ENCODE results near the gene CASP5. TPM values are rescaled to one million over a fixed set of nuclear protein-coding genes. Genes with fewer than 3 reads are reported as not detected.

CASP5 gene
- polyA plus RNA-seq, 3 donors, result 2.3 to 6.4 (median 4.4) TPM

- peaks cover 16 to 23% of the 10 kb centered on the region in 2 donors for H3K4me1 ChIP-seq (ENCODE audit: control insufficient read depth in 1 of 2, insufficient read depth in 2 of 2, low read length in 2 of 2)
- peaks cover 0 to 5% of the 10 kb centered on the region in 2 donors for H3K36me3 ChIP-seq (replicated peaks in 1 of 2; ENCODE audit: control insufficient read depth in 1 of 2, insufficient read depth in 2 of 2, low read length in 2 of 2)
- TF ChIP-seq CTCF (IDR thresholded peaks at IDR 0.05), result no peak
- H4K20me1 ChIP-seq (ENCODE audit: insufficient read depth, low read length), result no peaks in the 10 kb centered on the region
- intact Hi-C loops (cut with micrococcal nuclease), result no loop called here
- H3K4me1 Mint-ChIP-seq, result peaks cover 26% of the 10 kb centered on the region
- H3K27me3 ChIP-seq (ENCODE audit: control insufficient read depth in 2 of 2, insufficient read depth in 2 of 2, low read length in 2 of 2), result no peaks in the 10 kb centered on the region
- peaks cover 26% of the 10 kb centered on the region for H3K79me2 ChIP-seq (ENCODE audit: insufficient read depth, low read length)
- H3K4me3 ChIP-seq (replicated peaks in 1 of 3; ENCODE audit: low read depth in 2 of 3, low read length in 3 of 3), result no peak overlapping the region
- H3K27ac ChIP-seq (ENCODE audit: low read depth in 1 of 2, low read length in 2 of 2), result no peak overlapping the region
- peaks cover 9 to 27% (median 17%) of the 10 kb centered on the region in 7 donors for H3K9me3 Mint-ChIP-seq
- H3K9me3 ChIP-seq (replicated peaks in 1 of 2; ENCODE audit: control insufficient read depth in 1 of 2, insufficient read depth in 1 of 2, low read length in 2 of 2), result peaks cover 16% of the 10 kb centered on the region in 2 donors
- no peak overlapping the region for H3K4me2 ChIP-seq (replicated peaks; ENCODE audit: extremely low read depth, low read length, poor library complexity, severe bottlenecking)
- H3K27ac Mint-ChIP-seq, result no peak overlapping the region
- peaks cover 7 to 10% of the 10 kb centered on the region in 2 donors for H3K36me3 Mint-ChIP-seq
- no peak overlapping the region for H3K4me3 Mint-ChIP-seq
- DNase-seq, result no peak
- no peak overlapping the region for H2AFZ ChIP-seq (ENCODE audit: insufficient read depth, low read depth, low read length, poor library complexity, severe bottlenecking)
- no peak overlapping the region for H3K9ac ChIP-seq (ENCODE audit: insufficient read depth, low read length, poor library complexity, severe bottlenecking)
- peaks cover 0 to 2% (median 0%) of the 10 kb centered on the region in 3 donors for H3K27me3 Mint-ChIP-seq (ENCODE audit: low read depth in 3 of 3)
These were observed 52.2 kb downstream of the CASP5 start for GRCh38 chr11:104970756-104971155.

- Histone ChIP-seq H3K27ac (ENCODE audit: low read depth in 1 of 2, low read length in 2 of 2) (peak overlapping the region; percentile 21 to 96), H4K20me1 (ENCODE audit: insufficient read depth, low read length) (no peaks in the 10 kb centered on the region), H3K36me3 (replicated peaks in 1 of 2; ENCODE audit: control insufficient read depth in 1 of 2, insufficient read depth in 2 of 2, low read length in 2 of 2) (peaks cover 0 to 21% of the 10 kb centered on the region in 2 donors), H3K4me3 (replicated peaks in 1 of 3; ENCODE audit: low read depth in 2 of 3, low read length in 3 of 3) (peak overlapping the region; percentile 77 to 99 (median 78)), H3K79me2 (ENCODE audit: insufficient read depth, low read length) (peaks cover 43% of the 10 kb centered on the region), H3K4me1 (ENCODE audit: control insufficient read depth in 1 of 2, insufficient read depth in 2 of 2, low read length in 2 of 2) (peaks cover 20 to 31% of the 10 kb centered on the region in 2 donors), H2AFZ (ENCODE audit: insufficient read depth, low read depth, low read length, poor library complexity, severe bottlenecking) (peak overlapping the region; percentile 56), H3K4me2 (replicated peaks; ENCODE audit: extremely low read depth, low read length, poor library complexity, severe bottlenecking) (peak overlapping the region; percentile 84), H3K27me3 (ENCODE audit: control insufficient read depth in 2 of 2, insufficient read depth in 2 of 2, low read length in 2 of 2) (no peaks in the 10 kb centered on the region), H3K9me3 (replicated peaks in 1 of 2; ENCODE audit: control insufficient read depth in 1 of 2, insufficient read depth in 1 of 2, low read length in 2 of 2) (peaks cover 13 to 14% of the 10 kb centered on the region in 2 donors), H3K9ac (ENCODE audit: insufficient read depth, low read length, poor library complexity, severe bottlenecking) (peak overlapping the region; percentile 83)
- TF ChIP-seq CTCF (IDR thresholded peaks at IDR 0.05), result no peak
- peaks cover 14 to 18% of the 10 kb centered on the region in 2 donors for H3K36me3 Mint-ChIP-seq
- DNase-seq, result peak in 1 of 3 donors; percentile 15
- WGBS (ENCODE audit: insufficient coverage), result 94% methylated on average over 15 of the region's 16 CpGs
- H3K4me3 Mint-ChIP-seq, result peak overlapping the region; percentile 84 to 89
- H3K9me3 Mint-ChIP-seq, result peaks cover 8 to 23% (median 14%) of the 10 kb centered on the region in 7 donors
- peak overlapping the region; percentile 95 to 99 (median 97) for H3K27ac Mint-ChIP-seq
- H3K4me1 Mint-ChIP-seq, result peaks cover 34% of the 10 kb centered on the region
- intact Hi-C loops (cut with micrococcal nuclease), result loop anchor here in 1 of 2 donors (5.0 kb wide), 1 partner anchor 68 kb away; the partner anchor contains the start of gene CASP1
- H3K27me3 Mint-ChIP-seq (ENCODE audit: low read depth in 3 of 3), result peaks cover 0 to 2% (median 0%) of the 10 kb centered on the region in 3 donors
These were observed 53.9 kb downstream of the CASP5 start for GRCh38 chr11:104968856-104969776.

Measured in CD14-positive monocyte (primary cell).